HFF-Myc (cell line): Measurements from ENCODE around the gene UCP3.

ENCODE experiments used
- DNase-seq: peaks from one replicate; pipeline ENCODE4 v3.0.0-alpha.2; 2011; ENCODE audit warnings: low read depth; ENCODE audit errors: extremely low read depth
- H3K4me3 ChIP-seq: replicated peaks from 2 replicates; pipeline ENCODE4 v1.5.1; 2011; ENCODE audit warnings: low read depth, mild to moderate bottlenecking, control low read depth, low read length
- CTCF ChIP-seq: IDR thresholded peaks from 2 replicates; pipeline ENCODE4 v1.5.1; 2012; ENCODE audit warnings: mild to moderate bottlenecking, low read depth, low read length, control low read depth; ENCODE audit errors: missing control alignments

The UCP3 gene

GRCh38 chr11:74043450-74043849 lies 34.6 kb upstream of the UCP3 start:
- no peak for TF ChIP-seq CTCF
- no peak overlapping the region for H3K4me3 ChIP-seq
- DNase-seq, result no peak

GRCh38 chr11:74037309-74037708 lies 28.4 kb upstream of the UCP3 start:
- no peak for DNase-seq
- TF ChIP-seq CTCF, result no peak
- H3K4me3 ChIP-seq, result no peak overlapping the region

- no peak for TF ChIP-seq CTCF
- H3K4me3 ChIP-seq, result no peak overlapping the region
- no peak for DNase-seq
These were observed 26.4 kb upstream of the UCP3 start for GRCh38 chr11:74035264-74035663.

GRCh38 chr11:74033046-74033445 lies 24.2 kb upstream of the UCP3 start:
- no peak for DNase-seq
- no peak for TF ChIP-seq CTCF
- no peak overlapping the region for H3K4me3 ChIP-seq

GRCh38 chr11:74030723-74031676 lies 22.1 kb upstream of the UCP3 start:
- no peak overlapping the region for H3K4me3 ChIP-seq
- no peak for DNase-seq
- no peak for TF ChIP-seq CTCF

GRCh38 chr11:74025467-74026166 lies 16.7 kb upstream of the UCP3 start:
- H3K4me3 ChIP-seq, result no peak overlapping the region
- no peak for TF ChIP-seq CTCF
- DNase-seq, result no peak
